ENCODE measurements around the gene ZKSCAN5.
A peak's percentile ranks its signal among the peaks of the same experiment; 100 is the strongest.
"Not testable (repeated sequence)": the region's sequence is repeated elsewhere in the genome, so short reads cannot be mapped to it uniquely, and the experiment has no call there.

ZKSCAN5 gene

GRCh38 chr7:99498546-99498944 lies 5.9 kb upstream of the ZKSCAN5 start:
- no peak for TF ChIP-seq CTCF (IDR thresholded peaks at IDR 0.05; ENCODE audit: low read depth, low read length)
- peak overlapping the region; percentile 97 for H3K4me3 ChIP-seq (ENCODE audit: low read depth, low read length)

DNA sequence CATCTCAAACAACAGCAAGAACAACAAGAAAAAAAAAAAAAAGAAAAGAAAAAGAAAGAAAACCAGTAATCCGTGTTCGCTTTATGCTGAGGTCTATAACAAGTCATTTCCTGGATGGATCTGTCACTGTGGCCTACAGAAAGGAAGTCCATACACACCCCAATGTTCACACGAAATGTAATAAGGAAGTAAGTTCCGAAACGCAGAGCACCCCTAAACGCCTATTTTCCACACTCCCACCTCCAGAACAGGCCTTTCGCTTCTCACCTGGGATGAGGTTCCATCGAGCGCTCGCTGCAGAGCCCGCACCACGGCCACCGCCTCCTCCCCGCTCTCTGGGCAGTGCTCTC lies 5.1 kb upstream of the ZKSCAN5 start:
- TF ChIP-seq CTCF (IDR thresholded peaks at IDR 0.05; ENCODE audit: low read depth, low read length), result no peak

GRCh38 chr7:99499721-99500636 lies 4.5 kb upstream of the ZKSCAN5 start, which contains the start of gene ZNF394:
ZNF394 (minus strand) TSS chr7:99500281; CDS start chr7:99500093, 188 bp downstream.
- no peak for TF ChIP-seq CTCF (IDR thresholded peaks at IDR 0.05; ENCODE audit: low read depth, low read length)
- peak within 1 kb of the TSS; percentile 97 for H3K4me3 ChIP-seq (ENCODE audit: low read depth, low read length)

More for the DNA sequence above, 5.1 kb upstream of the ZKSCAN5 start:
- H3K4me3 ChIP-seq (ENCODE audit: low read depth, low read length), result peak overlapping the region; percentile 97

GRCh38 chr7:99500637-99501009 lies 3.8 kb upstream of the ZKSCAN5 start:
- peak overlapping the region; percentile 97 for H3K4me3 ChIP-seq (ENCODE audit: low read depth, low read length)
- no peak for TF ChIP-seq CTCF (IDR thresholded peaks at IDR 0.05; ENCODE audit: low read depth, low read length)

GRCh38 chr7:99501236-99501635 lies 3.2 kb upstream of the ZKSCAN5 start:
- not testable (repeated sequence) for H3K4me3 ChIP-seq (ENCODE audit: low read depth, low read length)

- TF ChIP-seq CTCF (IDR thresholded peaks at IDR 0.05; ENCODE audit: low read depth, low read length), result no peak
- peak overlapping the region; percentile 95 for H3K4me3 ChIP-seq (ENCODE audit: low read depth, low read length)
Observed at GRCh38 chr7:99504281-99504602, 220 bp upstream of the ZKSCAN5 start.

DNA sequence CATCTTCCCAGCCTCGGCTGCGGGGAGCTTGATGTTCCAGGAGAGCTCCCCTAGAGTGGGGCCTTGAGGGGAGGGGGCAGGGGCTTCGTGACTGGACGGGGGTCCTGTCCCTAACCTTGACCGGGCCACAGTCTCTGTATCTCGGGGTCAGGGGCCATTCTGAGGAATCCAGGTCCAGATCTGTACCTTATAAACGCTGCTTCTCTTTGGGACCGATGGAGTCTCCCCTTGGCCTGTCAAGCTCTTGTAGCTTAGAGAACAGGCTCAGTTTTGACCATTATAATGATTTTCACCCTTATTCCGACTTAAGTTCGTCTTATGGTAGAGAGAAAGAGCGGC lies 831 bp downstream of the ZKSCAN5 start:
- TF ChIP-seq CTCF (IDR thresholded peaks at IDR 0.05; ENCODE audit: low read depth, low read length), result no peak
- peak overlapping the region; percentile 95 for H3K4me3 ChIP-seq (ENCODE audit: low read depth, low read length)

GRCh38 chr7:99514050-99514449 lies 9.6 kb downstream of the ZKSCAN5 start:
- TF ChIP-seq CTCF (IDR thresholded peaks at IDR 0.05; ENCODE audit: low read depth, low read length), result no peak
- H3K4me3 ChIP-seq (ENCODE audit: low read depth, low read length), result no peak overlapping the region
